Measurements from ENCODE around the gene TTC28.

GRCh38 chr22:28054819-28055208, 624.8 kb downstream of the TTC28 start:
- TF ChIP-seq CTCF (IDR thresholded peaks at IDR 0.05) (no peak), POLR2A (IDR thresholded peaks at IDR 0.05) (no peak), EP300 (IDR thresholded peaks at IDR 0.05) (no peak), POLR2AphosphoS5 (IDR thresholded peaks at IDR 0.05) (no peak)

All from sigmoid colon (tissue), 4 donors.